Thyroid gland (tissue), 4 donors: ENCODE measurements around the gene MB21D2. TPM values are rescaled to one million over a fixed set of nuclear protein-coding genes. Genes with fewer than 3 reads are reported as not detected.

Experiments used
- DNase-seq, 2 donors: peaks; one replicate each; pipeline ENCODE4 v3.0.0-alpha.2; 2019
- H3K27ac ChIP-seq, 3 donors: fragments of 200-600 bp; sonication (generic); 1 replicate in 2 of 3; 2 replicates in 1 of 3; pipeline ENCODE4 v1.5.1; 2016 to 2019; ENCODE audit warnings: mild to moderate bottlenecking in 1 of 3, moderate library complexity in 1 of 3
- H3K27me3 ChIP-seq: fragments of 200-600 bp; sonication (generic); one replicate; pipeline ENCODE4 v1.5.1; 2019
- H3K36me3 ChIP-seq, 2 donors: fragments of 200-600 bp; sonication (generic); one replicate each; pipeline ENCODE4 v1.5.1; 2016 to 2019
- H3K4me1 ChIP-seq, 2 donors: fragments of 200-600 bp; sonication (generic); one replicate each; pipeline ENCODE4 v1.5.1; 2017 to 2019
- H3K4me3 ChIP-seq, 3 donors: fragments of 200-600 bp; sonication (generic); replicated peaks in 1 of 3; 1 replicate in 2 of 3; 2 replicates in 1 of 3; pipeline ENCODE4 v1.5.1; 2016; ENCODE audit warnings: mild to moderate bottlenecking in 1 of 3
- H3K9me3 ChIP-seq: fragments of 200-600 bp; sonication (generic); one replicate; pipeline ENCODE4 v1.5.1; 2017
- POLR2A ChIP-seq, 2 donors: fragments of 450-650 bp; IDR thresholded peaks; one replicate each; pipeline ENCODE4 v1.6.1; 2017; ENCODE audit warnings: antibody characterized with exemption in 2 of 2, mild to moderate bottlenecking in 2 of 2, moderate library complexity in 1 of 2
- WGBS, 2 donors: methylation state at CpG; one replicate each; pipeline ENCODE4 v1.1.5; 2017; 5-methylcytosine and 5-hydroxymethylcytosine counted together
- intact Hi-C: fragments of 100-400 bp; cut with DNase I; formaldehyde crosslinking; loops from one replicate; pipeline ENCODE4 v1.15.1; 2023
- total RNA-seq, 4 donors: library from RNA; depleted of rRNA; stranded (reverse); fragments of >200 nt; gene quantifications; one replicate each; pipeline ENCODE4 v1.2.3, GENCODE V29; 2016
- TF ChIP-seq, protein P1 (sequence below), 6 experiments: fragments of 200-600 bp in 3 of 6; fragments of 450-650 bp in 3 of 6; sonication (generic) in 3 of 6; IDR thresholded peaks; one replicate each; pipeline ENCODE4 v1.5.1; 2016 to 2019; ENCODE audit warnings: antibody characterized with exemption in 6 of 6, mild to moderate bottlenecking in 2 of 6, inconsistent platforms in 1 of 6, moderate library complexity in 1 of 6

Gene MB21D2
- total RNA-seq, 4 donors from 2014 or later = 3.4 to 5.2 (median 3.9) TPM

DNA sequence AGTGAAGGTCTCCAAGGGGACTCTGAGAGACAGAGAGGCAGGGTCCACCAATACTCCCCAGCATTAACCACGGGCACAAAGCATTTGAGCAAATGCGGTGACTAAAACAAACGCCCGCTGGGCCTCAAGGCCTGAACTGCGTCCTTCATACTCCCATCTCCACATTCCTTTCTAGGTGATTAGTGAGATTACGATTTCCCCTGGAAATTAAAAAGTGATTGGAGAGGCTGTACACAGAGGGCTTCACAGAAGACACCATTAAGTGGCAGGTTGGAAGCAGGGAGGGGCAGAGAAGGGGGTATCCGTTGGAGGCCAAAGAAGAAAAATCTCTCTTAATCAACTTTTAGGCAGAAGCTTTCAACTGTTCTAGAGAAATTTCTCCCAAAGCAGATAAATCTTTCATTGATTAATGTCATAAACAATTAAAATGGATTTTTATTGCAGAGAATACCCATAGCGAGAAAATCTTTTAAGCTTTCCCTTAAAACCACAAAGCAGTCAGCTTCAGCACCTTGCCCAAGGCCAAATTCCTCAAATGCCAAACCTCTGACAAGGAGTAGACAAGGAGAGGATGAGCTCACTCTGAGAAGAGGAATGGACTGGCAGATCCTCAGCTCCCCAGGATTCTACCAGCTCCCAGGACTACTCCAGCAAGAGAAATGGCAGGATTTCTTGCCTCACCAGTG lies 38.2 kb downstream of the MB21D2 start:
- peak; percentile 16 to 40 for DNase-seq
- no peak overlapping the region for H3K27ac ChIP-seq
- 89% methylated on average over 8 of the region's 8 CpGs for WGBS, 2 donors

DNA sequence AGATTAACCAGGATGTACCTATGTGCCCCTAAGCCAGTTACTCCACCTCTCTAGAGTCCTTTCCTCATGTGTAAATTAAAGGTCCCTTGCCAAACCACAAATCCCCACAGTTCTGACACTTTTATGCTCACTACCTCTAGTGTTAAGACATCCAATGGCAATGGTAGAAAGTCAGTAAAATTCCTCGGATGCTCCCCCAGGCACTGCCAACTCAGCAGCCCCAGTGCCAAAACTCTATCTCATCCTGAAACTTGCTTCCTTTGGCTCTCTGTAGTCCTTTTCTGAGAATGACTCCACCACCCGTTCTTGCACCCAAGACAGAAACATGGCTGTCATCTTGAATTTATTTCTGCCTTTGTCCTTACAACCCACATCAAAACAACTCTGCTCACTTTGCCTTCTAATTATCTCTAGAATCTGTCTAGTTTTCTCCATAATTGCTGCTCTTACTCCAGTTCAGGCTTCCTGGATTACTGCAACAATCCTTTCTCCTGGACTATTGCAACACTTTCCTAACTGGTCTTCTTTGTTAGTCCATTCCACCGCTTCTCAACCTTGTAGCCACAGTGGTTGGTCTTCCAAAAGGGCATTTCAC lies 41.6 kb downstream of the MB21D2 start:
- Histone ChIP-seq H3K27ac (no peak overlapping the region), H3K36me3 (no peaks in the 10 kb centered on the region), H3K4me3 (no peak overlapping the region), H3K9me3 (no peaks in the 10 kb centered on the region), H3K4me1 (peaks cover 0 to 7% of the 10 kb centered on the region in 2 donors), H3K27me3 (no peaks in the 10 kb centered on the region)
- 84 to 88% methylated on average over 3 of the region's 3 CpGs for WGBS, 2 donors
- intact Hi-C loops = no loop called here
- DNase-seq = no peak
- TF ChIP-seq, protein P1, sequence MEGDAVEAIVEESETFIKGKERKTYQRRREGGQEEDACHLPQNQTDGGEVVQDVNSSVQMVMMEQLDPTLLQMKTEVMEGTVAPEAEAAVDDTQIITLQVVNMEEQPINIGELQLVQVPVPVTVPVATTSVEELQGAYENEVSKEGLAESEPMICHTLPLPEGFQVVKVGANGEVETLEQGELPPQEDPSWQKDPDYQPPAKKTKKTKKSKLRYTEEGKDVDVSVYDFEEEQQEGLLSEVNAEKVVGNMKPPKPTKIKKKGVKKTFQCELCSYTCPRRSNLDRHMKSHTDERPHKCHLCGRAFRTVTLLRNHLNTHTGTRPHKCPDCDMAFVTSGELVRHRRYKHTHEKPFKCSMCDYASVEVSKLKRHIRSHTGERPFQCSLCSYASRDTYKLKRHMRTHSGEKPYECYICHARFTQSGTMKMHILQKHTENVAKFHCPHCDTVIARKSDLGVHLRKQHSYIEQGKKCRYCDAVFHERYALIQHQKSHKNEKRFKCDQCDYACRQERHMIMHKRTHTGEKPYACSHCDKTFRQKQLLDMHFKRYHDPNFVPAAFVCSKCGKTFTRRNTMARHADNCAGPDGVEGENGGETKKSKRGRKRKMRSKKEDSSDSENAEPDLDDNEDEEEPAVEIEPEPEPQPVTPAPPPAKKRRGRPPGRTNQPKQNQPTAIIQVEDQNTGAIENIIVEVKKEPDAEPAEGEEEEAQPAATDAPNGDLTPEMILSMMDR (IDR thresholded peaks at IDR 0.05) = no peak
- TF ChIP-seq POLR2A (IDR thresholded peaks at IDR 0.05) = no peak

More for the DNA sequence above, 38.2 kb downstream of the MB21D2 start:
- peaks cover 0 to 7% of the 10 kb centered on the region in 2 donors for H3K4me1 ChIP-seq
- no peaks in the 10 kb centered on the region for H3K36me3 ChIP-seq
- no peaks in the 10 kb centered on the region for H3K27me3 ChIP-seq
- H3K4me3 ChIP-seq = no peak overlapping the region
- H3K9me3 ChIP-seq = no peaks in the 10 kb centered on the region
- TF ChIP-seq, protein P1 (IDR thresholded peaks at IDR 0.05) = no peak
- TF ChIP-seq POLR2A (IDR thresholded peaks at IDR 0.05) = no peak
- intact Hi-C loops = no loop called here

GRCh38 chr3:192870822-192871221 lies 46.8 kb downstream of the MB21D2 start:
- TF ChIP-seq, protein P1 (IDR thresholded peaks at IDR 0.05) = no peak
- TF ChIP-seq POLR2A (IDR thresholded peaks at IDR 0.05) = no peak
- DNase-seq = no peak
- no peak overlapping the region for H3K27ac ChIP-seq
- no peaks in the 10 kb centered on the region for H3K36me3 ChIP-seq
- 93 to 94% methylated on average over 5 of the region's 5 CpGs for WGBS, 2 donors
- H3K4me3 ChIP-seq = no peak overlapping the region
- intact Hi-C loops = no loop called here
- no peaks in the 10 kb centered on the region for H3K27me3 ChIP-seq
- H3K4me1 ChIP-seq = no peaks in the 10 kb centered on the region
- no peaks in the 10 kb centered on the region for H3K9me3 ChIP-seq

- no peak for TF ChIP-seq POLR2A (IDR thresholded peaks at IDR 0.05)
- TF ChIP-seq, protein P1 (IDR thresholded peaks at IDR 0.05) = no peak
- WGBS, 2 donors = 79 to 84% methylated on average over 4 of the region's 4 CpGs
- intact Hi-C loops = no loop called here
- no peaks in the 10 kb centered on the region for H3K27me3 ChIP-seq
- no peaks in the 10 kb centered on the region for H3K36me3 ChIP-seq
- H3K9me3 ChIP-seq = no peaks in the 10 kb centered on the region
- H3K4me3 ChIP-seq = no peak overlapping the region
- DNase-seq = no peak
- H3K27ac ChIP-seq = no peak overlapping the region
- no peaks in the 10 kb centered on the region for H3K4me1 ChIP-seq
Measured at GRCh38 chr3:192869131-192870031, 48.3 kb downstream of the MB21D2 start.
